Brain pericyte (primary cell): ENCODE data around the gene UBE2D2.
"Not testable (repeated sequence)": the region's sequence is repeated elsewhere in the genome, so short reads cannot be mapped to it uniquely, and the experiment has no call there.

ENCODE experiments used
- DNase-seq: peaks from one replicate; pipeline ENCODE4 v3.0.0-alpha.2; 2012; ENCODE audit warnings: low read depth, low spot score

The UBE2D2 gene

DNA sequence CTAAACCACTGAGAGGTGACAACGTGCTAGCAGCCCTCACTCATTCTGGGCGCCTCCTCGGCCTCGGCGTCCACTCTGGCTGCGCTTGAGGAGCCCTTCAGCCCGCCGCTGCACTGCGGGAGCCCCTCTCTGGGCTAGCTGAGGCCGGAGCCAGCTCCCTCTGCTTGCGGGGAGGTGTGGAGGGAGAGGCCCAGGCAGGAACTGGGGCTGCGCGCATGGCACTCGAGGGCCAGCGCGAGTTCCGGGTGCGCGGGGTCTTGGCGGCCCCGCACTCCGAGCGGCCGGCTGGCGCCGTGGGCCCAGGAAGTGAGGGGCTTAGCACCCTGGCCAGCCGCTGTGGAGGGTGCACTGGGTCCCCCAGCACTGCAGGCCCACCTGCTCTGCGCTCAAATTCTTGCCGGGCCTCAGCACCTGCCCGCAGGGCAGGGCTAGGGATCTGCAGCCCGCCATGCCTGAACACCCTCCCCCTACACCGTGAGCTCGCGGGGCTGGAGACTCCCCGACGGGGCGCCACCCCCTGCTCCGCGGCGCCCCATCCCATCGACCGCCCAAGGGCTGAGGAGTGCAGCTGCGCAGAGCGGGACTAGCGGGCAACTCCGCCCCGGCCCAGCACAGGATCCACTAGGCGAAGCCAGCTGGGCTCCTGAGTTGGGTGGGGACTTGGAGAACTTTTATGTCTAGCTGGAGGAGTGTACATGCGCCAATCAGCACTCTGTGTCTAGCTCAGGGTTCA, 11.8 kb upstream of the UBE2D2 start:
- DNase-seq: no peak

GRCh38 chr5:139550051-139550872, 10.9 kb upstream of the UBE2D2 start:
- DNase-seq: not testable (repeated sequence)

DNA sequence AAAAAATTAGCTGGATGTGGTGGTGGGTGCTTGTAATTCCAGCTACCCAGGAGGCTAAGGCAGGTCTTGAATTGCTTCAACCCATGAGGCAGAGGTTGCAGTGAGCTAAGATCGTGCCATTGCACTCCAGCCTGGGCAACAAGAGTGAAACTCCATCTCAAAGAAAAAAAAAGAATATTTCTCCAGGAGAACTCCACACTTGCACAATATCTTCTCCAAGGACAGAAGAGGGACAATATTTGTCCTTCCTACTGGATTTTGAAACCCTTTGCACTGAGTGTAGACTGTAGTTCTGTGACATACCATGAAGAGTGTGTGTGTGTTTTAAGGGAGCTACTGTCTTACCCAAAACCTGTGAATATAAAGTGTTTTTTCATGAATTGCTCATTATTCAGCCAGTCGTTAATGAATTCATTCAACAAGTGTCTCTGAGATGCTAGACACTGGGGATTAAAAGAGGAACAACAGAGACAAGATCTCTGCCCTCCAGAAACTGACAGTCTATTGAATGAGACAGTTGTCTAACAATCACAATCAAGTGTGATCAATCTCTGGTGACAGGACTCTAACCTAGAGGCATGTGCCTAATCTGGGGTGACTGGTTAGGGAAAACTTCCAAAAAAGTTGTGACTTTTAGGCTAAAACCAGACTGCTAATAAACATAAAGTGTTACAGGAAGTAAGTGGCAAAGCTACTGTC, 9.8 kb upstream of the UBE2D2 start:
- DNase-seq: no peak

- no peak for DNase-seq
These were observed 8.1 kb upstream of the UBE2D2 start for GRCh38 chr5:139552893-139553575.

DNA sequence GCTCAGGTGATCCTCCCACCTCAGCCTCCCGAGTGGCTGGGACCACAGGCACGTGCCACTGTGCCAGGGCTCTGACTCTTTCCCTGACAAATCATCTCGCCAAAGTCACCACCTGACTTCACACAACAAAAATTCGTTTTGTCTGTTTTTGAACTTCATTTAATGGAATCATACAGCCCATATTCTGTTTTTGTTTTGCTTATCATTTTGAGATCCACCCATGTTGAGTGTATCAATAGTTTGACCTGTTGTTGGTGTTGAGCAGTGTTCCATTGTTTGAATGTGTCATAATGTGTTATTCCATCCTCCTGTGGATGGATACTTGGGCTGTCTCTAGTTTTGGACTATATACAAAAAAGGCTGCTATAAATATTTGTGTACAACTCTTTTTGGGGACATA, 6.9 kb upstream of the UBE2D2 start:
- no peak for DNase-seq

- no peak for DNase-seq
These were observed 3.3 kb upstream of the UBE2D2 start for GRCh38 chr5:139557811-139558210.

- no peak for DNase-seq
These were observed 714 bp downstream of the UBE2D2 start for GRCh38 chr5:139561655-139562451.

DNA sequence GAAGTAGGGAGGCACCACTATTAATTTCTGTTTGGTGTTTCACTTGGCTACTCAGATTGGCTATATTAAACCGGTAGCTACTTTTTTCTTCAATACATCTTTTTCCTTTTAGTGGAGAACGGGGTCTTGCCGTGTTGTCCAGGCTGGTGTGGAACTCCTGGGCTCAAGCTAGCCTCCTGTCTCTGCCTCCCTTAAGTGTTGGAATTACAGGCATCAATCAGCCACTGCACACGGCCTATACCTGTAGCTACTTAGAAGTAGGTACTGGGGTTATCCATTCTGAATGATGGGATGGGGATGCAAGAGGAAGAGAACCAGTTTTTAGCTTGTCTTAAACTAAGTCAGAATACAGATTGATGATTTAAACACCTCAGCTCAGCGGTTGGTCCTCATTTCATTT, 1.7 kb downstream of the UBE2D2 start:
- no peak for DNase-seq

DNA sequence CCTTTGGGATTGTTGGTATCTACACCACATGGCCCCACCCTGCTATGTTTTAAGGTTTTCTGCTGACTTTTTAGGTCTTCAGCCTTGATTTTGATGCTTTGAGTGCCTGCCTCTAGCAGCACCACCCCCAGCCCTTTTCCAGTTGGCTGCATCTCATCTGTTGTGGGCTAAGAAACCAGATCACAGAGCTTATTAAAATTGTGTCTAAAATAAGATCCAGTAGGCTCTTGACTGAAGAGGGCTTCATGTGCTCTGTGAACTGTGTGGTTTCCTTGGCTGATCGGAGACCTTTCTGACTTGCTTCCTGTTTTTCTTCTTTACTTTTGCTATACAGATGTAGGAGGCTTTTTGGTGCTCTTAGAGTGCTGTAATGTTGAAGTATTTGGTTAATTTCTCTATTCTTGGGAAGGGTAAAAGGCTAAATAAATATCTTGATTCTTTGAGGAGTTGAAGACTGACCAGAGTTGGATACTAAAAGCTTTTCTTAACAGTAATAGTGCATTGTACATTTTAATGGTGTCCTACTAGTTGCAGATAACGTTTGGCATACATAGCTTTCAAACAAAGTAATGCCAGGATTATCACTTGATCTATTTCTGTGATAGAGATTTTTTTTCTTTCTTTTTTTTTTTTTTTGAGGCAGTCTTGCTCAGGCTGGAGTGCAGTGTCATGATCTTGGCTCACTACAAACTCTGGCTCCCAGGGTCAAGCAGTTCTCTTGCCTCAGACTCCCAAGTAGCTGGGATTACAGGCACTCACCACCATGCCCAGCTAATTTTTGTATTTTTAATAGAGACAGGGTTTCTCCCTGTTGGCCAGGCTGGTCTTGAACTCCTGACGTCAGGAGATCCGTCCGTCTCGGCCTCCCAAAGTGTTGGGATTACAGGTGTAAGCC, 4.5 kb downstream of the UBE2D2 start:
- DNase-seq: no peak

DNA sequence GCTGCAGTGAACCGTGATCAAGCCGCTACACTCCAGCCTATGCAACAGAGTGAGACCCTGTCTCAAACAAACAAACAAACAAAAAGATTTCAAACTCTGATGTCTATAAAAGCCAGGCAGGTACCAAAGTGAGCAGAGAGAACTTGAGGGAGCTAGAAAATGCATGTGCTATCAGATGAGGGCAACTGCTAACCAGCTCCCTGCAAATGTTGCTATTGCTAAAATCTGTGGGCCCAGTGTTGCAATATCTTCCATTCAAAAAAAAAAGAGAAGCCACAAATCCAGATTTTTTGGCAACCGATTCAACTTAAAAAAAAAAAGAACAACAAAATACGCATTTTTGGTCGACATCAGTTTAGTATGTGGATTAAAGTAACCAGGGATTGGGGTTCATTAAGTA, 5.5 kb downstream of the UBE2D2 start:
- DNase-seq: no peak

DNA sequence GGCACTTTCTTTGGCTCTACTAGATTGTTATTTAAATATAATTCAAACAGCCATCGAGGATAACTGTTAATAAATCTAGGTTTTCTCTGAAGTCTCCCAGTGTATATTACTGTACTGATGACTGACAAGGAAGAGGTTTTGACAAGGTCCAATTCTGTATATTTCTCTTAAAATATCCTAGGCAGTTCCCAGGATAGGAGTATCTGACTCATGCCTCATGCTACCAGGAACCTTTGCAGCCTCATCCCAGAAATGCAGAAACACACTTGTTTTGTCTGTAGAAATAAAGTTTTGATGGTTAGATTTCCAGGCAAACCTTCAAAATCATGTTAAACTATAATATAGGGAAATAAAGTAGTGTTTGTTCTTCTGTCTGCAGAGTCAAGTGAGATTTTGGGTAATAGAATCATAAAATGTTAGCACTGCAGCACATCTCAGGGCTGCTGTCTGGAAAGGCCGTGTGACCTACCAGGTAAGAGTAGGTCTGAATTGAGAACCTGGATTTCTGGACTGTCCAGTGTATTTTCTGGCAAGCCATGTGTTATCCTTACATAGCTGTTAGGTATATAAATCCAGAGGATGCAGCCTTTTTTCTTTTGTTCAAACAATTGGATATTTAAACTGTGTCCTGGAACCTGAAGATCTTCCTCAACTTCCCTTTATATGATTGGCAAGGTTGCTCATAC, 8.3 kb downstream of the UBE2D2 start:
- no peak for DNase-seq

GRCh38 chr5:139571543-139571942, 10.4 kb downstream of the UBE2D2 start:
- no peak for DNase-seq

DNA sequence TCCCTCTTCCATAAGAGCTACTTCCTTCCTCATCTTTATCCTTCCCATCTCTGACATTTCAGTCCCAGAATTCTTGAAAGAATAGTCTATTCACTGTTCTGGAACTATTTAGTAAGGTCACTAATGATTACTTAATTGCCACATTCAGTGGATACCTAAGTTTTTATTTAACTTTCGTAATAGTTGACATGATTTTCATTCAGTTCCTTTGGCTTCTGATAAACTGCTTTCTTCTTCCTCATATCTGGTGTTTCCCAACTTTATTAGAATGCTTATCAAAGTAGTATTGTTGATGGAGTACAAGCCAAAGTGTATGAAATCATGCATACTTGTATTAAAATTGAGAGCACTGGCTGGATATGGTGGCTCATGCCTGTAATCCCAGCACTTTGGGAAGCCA, 10.8 kb downstream of the UBE2D2 start:
- no peak for DNase-seq

DNA sequence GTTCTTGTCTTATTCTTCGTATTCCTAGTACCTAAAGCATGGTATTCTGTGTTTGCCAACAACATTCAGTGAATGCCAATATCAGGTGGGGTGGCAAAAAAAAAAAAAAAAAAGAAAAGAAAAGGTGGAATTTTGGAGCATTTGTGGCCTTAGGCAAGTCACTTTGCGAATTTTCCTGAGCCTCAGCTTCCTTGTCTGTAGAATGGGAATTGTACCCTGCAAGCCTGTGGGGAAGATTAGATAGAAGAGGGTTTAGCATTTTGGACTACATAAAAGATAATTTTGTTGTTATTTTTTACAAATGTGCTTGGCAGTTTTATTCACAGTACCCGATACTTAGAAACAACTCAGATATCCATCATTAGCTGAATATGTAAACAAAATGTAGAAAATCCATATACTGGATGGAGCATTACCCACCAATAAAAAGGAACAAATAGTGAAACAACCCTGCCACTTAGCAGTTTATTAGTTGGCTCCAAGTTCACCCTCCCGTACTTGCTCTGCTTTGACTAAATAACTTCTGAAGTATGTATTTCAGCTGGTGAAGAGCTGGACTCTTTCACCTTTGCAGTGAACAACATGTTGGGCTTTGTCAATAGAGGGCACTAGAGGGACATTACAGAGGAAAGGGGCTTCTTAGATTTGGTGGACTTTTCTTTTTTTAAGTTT, 13.6 kb downstream of the UBE2D2 start:
- DNase-seq: no peak

GRCh38 chr5:139575313-139575646, 14.1 kb downstream of the UBE2D2 start:
- no peak for DNase-seq

- DNase-seq: no peak
These were observed 14.6 kb downstream of the UBE2D2 start for GRCh38 chr5:139575751-139576150.

- DNase-seq: no peak
These were observed 16.7 kb downstream of the UBE2D2 start for GRCh38 chr5:139577689-139578290.

DNA sequence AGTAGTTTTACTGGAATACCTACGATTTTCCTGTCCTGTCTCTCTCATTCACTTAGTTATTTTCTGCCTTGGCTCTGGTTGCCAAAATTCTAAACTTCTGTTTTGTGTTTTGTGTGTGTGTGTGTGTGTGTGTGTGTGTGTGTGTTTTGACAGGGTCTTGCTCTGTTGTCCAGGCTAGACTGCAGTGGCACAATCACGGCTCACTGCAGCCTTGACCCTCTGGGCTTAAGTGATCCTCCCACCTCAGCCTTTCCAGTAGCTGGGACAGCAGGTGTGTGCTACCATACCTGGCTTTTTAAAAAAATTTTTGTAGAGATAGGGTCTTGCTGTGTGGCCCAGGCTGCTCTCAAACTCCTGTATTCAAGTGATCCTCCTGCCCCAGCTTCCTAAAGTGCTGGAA, 17.2 kb downstream of the UBE2D2 start:
- DNase-seq: no peak

DNA sequence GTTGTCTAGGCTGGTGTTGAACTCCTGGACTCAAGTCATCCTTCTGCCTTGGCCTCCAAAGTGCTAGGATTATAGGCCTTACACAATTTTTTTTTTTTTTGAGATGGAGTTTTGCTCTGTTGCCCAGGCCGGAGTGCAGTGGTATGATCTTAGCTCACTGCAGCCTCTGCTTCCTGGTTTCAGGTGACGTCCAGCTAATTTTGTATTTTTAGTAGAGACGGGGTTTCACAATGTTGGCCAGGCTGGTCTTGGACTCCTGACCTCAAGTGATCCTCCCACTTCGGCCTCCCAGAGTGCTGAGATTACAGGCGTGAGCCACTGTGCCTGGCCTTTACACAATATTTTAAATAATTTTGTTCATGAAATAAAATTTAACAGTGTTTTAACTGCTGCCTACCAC, 21.0 kb downstream of the UBE2D2 start:
- not testable (repeated sequence) for DNase-seq
